AG10803 (cell line): ENCODE data around the gene CD151.
A peak's percentile ranks its signal among the peaks of the same experiment; 100 is the strongest.

Source experiments
- DNase-seq: peaks from one replicate; pipeline ENCODE4 v3.0.0; 2010; ENCODE audit warnings: low read depth
- H3K4me3 ChIP-seq: 2 replicates; pipeline ENCODE4 v1.5.1; 2011; ENCODE audit warnings: mild to moderate bottlenecking, low read length, control low read depth
- CTCF ChIP-seq: conservative IDR thresholded peaks from 2 replicates; pipeline ENCODE4 v1.5.1; 2011; ENCODE audit warnings: mild to moderate bottlenecking, low read length, control low read depth, inconsistent platforms

CD151 gene

GRCh38 chr11:803467-803742, 29.3 kb upstream of the CD151 start:
- H3K4me3 ChIP-seq = peak overlapping the region; percentile 65
- TF ChIP-seq CTCF = no peak
- DNase-seq = no peak

DNA sequence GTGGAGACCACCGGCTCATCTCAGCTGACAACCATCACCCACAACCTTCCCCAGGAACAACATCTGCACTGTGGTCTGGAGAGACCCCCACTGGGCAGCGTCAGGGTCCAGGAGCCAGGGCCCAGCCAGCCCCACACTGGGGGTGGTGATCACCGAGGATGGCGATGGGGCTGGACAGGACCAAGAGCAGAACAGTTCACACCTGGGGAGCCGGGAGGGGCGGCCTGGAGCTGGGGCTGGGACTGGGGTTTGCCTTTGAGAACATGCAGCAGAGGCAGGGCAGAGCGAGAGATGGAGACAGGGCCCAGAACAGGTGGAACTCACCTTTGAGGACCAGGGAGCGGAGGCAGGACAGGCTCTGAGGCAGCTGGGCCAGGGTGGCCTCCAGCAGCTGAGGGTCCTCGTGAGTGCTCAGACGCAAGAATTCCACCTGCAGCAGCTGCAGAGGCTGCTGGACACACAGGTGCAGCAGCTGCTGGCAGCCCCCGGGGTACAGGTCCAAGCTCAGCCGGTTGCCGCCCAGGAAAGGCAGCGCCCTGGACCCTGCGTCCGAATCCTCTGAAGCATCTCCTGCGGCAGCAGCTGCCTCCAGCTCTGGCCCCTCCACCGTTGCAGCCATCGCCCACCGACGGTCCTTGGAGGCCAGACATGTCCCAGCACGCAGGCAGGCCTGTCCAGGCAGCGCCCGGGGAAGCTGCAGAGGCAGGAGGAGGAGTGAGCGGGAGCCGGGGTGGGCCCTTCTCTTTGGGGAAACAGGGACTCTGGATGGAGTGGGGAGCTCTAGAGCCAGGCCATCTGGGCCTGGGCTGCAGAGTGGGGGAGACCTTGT, 28.8 kb upstream of the CD151 start:
- H3K4me3 ChIP-seq = peak overlapping the region; percentile 65
- DNase-seq = no peak
- no peak for TF ChIP-seq CTCF

GRCh38 chr11:804599-804964, 28.2 kb upstream of the CD151 start:
- peak overlapping the region; percentile 65 for H3K4me3 ChIP-seq
- no peak for DNase-seq
- TF ChIP-seq CTCF = no peak

- peak overlapping the region; percentile 90 for H3K4me3 ChIP-seq
- no peak for TF ChIP-seq CTCF
- no peak for DNase-seq
Measured at GRCh38 chr11:808427-809286, 24.1 kb upstream of the CD151 start.

- peak; percentile 97 for DNase-seq
- H3K4me3 ChIP-seq = peak within 1 kb of the TSS; percentile 90
- no peak for TF ChIP-seq CTCF
Measured at GRCh38 chr11:809287-810039, 23.3 kb upstream of the CD151 start, which contains the start of gene RPLP2. TSS of gene RPLP2 (plus strand) at chr11:809967. CDS start at chr11:810235, 268 bp downstream.

DNA sequence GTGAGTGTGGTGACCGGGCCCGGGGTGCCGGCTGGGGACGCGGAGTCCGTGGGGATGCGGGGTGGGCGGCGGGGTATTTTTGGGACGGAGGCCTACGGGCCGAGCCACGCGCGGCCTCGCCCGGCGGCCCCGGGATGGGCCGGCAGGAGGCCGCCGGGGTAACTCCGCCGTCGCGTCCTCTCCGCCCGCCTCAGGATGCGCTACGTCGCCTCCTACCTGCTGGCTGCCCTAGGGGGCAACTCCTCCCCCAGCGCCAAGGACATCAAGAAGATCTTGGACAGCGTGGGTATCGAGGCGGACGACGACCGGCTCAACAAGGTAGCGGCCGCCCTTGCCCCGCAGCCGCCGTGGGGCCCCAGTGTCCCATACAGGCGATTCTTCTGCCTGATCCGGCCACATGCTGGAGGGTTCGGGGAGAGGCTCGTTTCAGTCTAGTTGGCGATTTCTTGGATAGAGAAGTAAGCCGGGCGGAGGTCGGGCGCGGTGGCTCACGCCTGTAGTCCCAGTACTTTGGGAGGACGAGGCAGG, 22.6 kb upstream of the CD151 start:
- no peak for DNase-seq
- H3K4me3 ChIP-seq = peak overlapping the region; percentile 90
- TF ChIP-seq CTCF = no peak
